Neuron (in vitro differentiated cells): Measurements from ENCODE around the gene RHEX.

Experiments used
- H2AFZ ChIP-seq: one replicate; pipeline ENCODE4 v1.6.1; 2013; ENCODE audit warnings: low read depth, mild to moderate bottlenecking, inconsistent platforms, low read length, moderate library complexity
- H3K27me3 ChIP-seq: one replicate; pipeline ENCODE4 v1.6.1; 2013; ENCODE audit warnings: low read length; ENCODE audit not compliant: insufficient read depth
- H3K36me3 ChIP-seq: one replicate; pipeline ENCODE4 v1.6.1; 2013; ENCODE audit warnings: low read length; ENCODE audit not compliant: insufficient read depth
- H3K4me1 ChIP-seq: one replicate; pipeline ENCODE4 v1.6.1; 2013; ENCODE audit warnings: low read length; ENCODE audit not compliant: insufficient read depth
- H3K4me3 ChIP-seq: 2 replicates; pipeline ENCODE4 v1.5.1; 2013; ENCODE audit warnings: mild to moderate bottlenecking, low read length, moderate library complexity
- H3K9me3 ChIP-seq: one replicate; pipeline ENCODE4 v1.6.1; 2013; ENCODE audit warnings: low read length

Gene RHEX

GRCh38 chr1:206128196-206128595 lies 75.2 kb downstream of the RHEX start:
- Histone ChIP-seq H3K4me1 (no peaks in the 10 kb centered on the region), H2AFZ (no peak overlapping the region), H3K36me3 (no peaks in the 10 kb centered on the region), H3K9me3 (no peaks in the 10 kb centered on the region), H3K27me3 (peaks cover 18% of the 10 kb centered on the region), H3K4me3 (no peak overlapping the region)

DNA sequence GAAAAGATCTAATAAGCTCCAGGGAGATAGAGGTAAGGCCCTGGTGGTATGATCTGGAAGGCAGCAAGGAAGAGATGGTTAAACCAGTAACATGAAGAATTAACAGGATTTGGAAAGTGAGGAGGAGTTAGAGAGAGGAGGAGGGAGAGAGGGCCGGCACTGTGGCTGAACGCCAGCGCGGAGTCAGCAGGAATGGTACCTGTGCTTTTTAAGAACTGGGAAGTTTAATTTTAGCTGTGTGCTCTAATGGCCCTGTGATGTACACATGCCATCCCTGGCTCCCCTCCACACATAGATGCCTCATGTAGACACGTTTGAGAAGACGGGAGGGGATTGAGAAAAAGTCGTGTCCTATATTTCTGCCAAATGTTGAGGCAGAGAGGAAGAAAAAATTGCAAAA lies 78.1 kb downstream of the RHEX start:
- Histone ChIP-seq H2AFZ (no peak overlapping the region), H3K4me1 (no peaks in the 10 kb centered on the region), H3K4me3 (no peak overlapping the region), H3K9me3 (no peaks in the 10 kb centered on the region), H3K36me3 (no peaks in the 10 kb centered on the region), H3K27me3 (peaks cover 19% of the 10 kb centered on the region)

- no peaks in the 10 kb centered on the region for H3K36me3 ChIP-seq
- H3K4me1 ChIP-seq = no peaks in the 10 kb centered on the region
- H3K9me3 ChIP-seq = no peaks in the 10 kb centered on the region
- peaks cover 9% of the 10 kb centered on the region for H3K27me3 ChIP-seq
- H3K4me3 ChIP-seq = no peak overlapping the region
- no peak overlapping the region for H2AFZ ChIP-seq
These were observed 80.9 kb downstream of the RHEX start for GRCh38 chr1:206133751-206134415.

- Histone ChIP-seq H3K36me3 (no peaks in the 10 kb centered on the region), H3K4me3 (no peak overlapping the region), H2AFZ (no peak overlapping the region), H3K27me3 (peaks cover 9% of the 10 kb centered on the region), H3K4me1 (no peaks in the 10 kb centered on the region), H3K9me3 (no peaks in the 10 kb centered on the region)
These were observed 82.3 kb downstream of the RHEX start for GRCh38 chr1:206135248-206135647.

DNA sequence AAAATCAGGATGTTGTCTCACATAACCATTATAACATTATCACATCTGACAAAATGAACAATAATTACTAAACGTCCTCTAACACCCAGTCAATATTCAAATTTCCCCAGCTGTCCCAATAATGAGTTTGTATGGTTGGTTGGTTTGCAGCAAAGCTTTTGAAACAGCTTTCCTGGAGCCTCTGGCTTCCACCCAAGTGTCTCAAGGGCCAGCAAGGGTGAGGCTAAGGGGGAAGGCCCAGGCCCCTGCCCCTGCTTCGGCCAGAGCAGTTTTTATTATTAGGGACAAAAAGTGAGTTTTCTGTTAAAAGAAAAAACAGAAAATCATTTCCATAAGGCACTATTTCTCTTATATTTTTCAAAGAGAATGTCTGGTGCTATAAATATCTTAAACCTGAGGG lies 83.3 kb downstream of the RHEX start:
- Histone ChIP-seq H3K4me1 (no peaks in the 10 kb centered on the region), H3K9me3 (no peaks in the 10 kb centered on the region), H2AFZ (no peak overlapping the region), H3K27me3 (peaks cover 6% of the 10 kb centered on the region), H3K36me3 (no peaks in the 10 kb centered on the region), H3K4me3 (no peak overlapping the region)

DNA sequence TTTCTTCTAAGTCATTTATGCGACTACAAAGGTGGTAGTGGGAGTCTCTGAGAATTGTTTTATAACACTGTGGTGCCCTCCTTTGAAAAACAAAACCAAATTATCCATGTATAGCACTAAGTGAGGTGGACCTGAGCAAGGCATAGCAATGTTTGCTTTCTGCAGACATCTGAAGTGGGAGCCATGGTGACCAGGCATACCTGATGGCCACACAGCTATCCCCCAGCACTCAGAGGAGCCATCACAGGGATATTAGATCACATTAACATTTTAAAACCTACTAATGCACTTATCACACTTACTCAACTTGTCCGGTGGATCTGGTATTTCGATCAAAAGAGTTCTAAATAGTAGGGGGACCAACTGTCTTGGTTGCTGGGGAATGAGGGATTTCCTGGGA lies 89.0 kb downstream of the RHEX start:
- Histone ChIP-seq H3K9me3 (no peaks in the 10 kb centered on the region), H3K4me3 (no peak overlapping the region), H3K36me3 (no peaks in the 10 kb centered on the region), H3K27me3 (peaks cover 3% of the 10 kb centered on the region), H3K4me1 (peaks cover 3% of the 10 kb centered on the region), H2AFZ (no peak overlapping the region)

GRCh38 chr1:206142770-206143169 lies 89.8 kb downstream of the RHEX start:
- no peaks in the 10 kb centered on the region for H3K36me3 ChIP-seq
- H3K9me3 ChIP-seq = no peaks in the 10 kb centered on the region
- H3K4me1 ChIP-seq = peaks cover 3% of the 10 kb centered on the region
- no peak overlapping the region for H3K4me3 ChIP-seq
- peaks cover 5% of the 10 kb centered on the region for H3K27me3 ChIP-seq
- no peak overlapping the region for H2AFZ ChIP-seq

- Histone ChIP-seq H3K27me3 (peaks cover 6% of the 10 kb centered on the region), H3K4me1 (peaks cover 3% of the 10 kb centered on the region), H3K36me3 (no peaks in the 10 kb centered on the region), H3K9me3 (no peaks in the 10 kb centered on the region), H3K4me3 (no peak overlapping the region), H2AFZ (no peak overlapping the region)
These were observed 90.7 kb downstream of the RHEX start for GRCh38 chr1:206143537-206144172.

- peaks cover 6% of the 10 kb centered on the region for H3K27me3 ChIP-seq
- no peaks in the 10 kb centered on the region for H3K9me3 ChIP-seq
- no peak overlapping the region for H3K4me3 ChIP-seq
- peaks cover 3% of the 10 kb centered on the region for H3K4me1 ChIP-seq
- no peak overlapping the region for H2AFZ ChIP-seq
- H3K36me3 ChIP-seq = no peaks in the 10 kb centered on the region
These were observed 91.6 kb downstream of the RHEX start for GRCh38 chr1:206144605-206145004.

- no peak overlapping the region for H2AFZ ChIP-seq
- H3K4me1 ChIP-seq = peaks cover 3% of the 10 kb centered on the region
- H3K4me3 ChIP-seq = no peak overlapping the region
- peaks cover 6% of the 10 kb centered on the region for H3K27me3 ChIP-seq
- H3K9me3 ChIP-seq = peaks cover 1% of the 10 kb centered on the region
- H3K36me3 ChIP-seq = no peaks in the 10 kb centered on the region
These were observed 92.9 kb downstream of the RHEX start for GRCh38 chr1:206145771-206146290.
